Osteocyte (in vitro differentiated cells): ENCODE data around the gene PHACTR1. TPM values are rescaled to one million over a fixed set of nuclear protein-coding genes. Genes with fewer than 3 reads are reported as not detected.

Source experiments
- DNase-seq: peaks from one replicate; pipeline ENCODE4 v3.0.0; 2021; ENCODE audit warnings: mixed read lengths; ENCODE audit not compliant: unreplicated experiment; ENCODE audit errors: extremely low spot score
- H3K27ac Mint-ChIP-seq: one replicate; pipeline ENCODE4 v1.8.0; 2021; ENCODE audit warnings: mild to moderate bottlenecking, mixed read lengths; ENCODE audit not compliant: unreplicated experiment
- H3K27me3 Mint-ChIP-seq: one replicate; pipeline ENCODE4 v1.8.0; 2021; ENCODE audit warnings: mixed read lengths; ENCODE audit not compliant: unreplicated experiment
- H3K36me3 Mint-ChIP-seq: one replicate; pipeline ENCODE4 v1.8.0; 2021; ENCODE audit warnings: mixed read lengths; ENCODE audit not compliant: unreplicated experiment
- H3K4me1 Mint-ChIP-seq: one replicate; pipeline ENCODE4 v1.8.0; 2021; ENCODE audit warnings: mixed read lengths; ENCODE audit not compliant: unreplicated experiment
- H3K4me3 Mint-ChIP-seq: one replicate; pipeline ENCODE4 v1.8.0; 2021; ENCODE audit warnings: mild to moderate bottlenecking, moderate library complexity, mixed read lengths; ENCODE audit not compliant: unreplicated experiment
- H3K9me3 Mint-ChIP-seq: one replicate; pipeline ENCODE4 v1.8.0; 2021; ENCODE audit warnings: mixed read lengths; ENCODE audit not compliant: unreplicated experiment
- total RNA-seq: library from RNA; stranded (reverse); gene quantifications from 2 replicates; pipeline ENCODE4 v1.2.1, GENCODE V29; 2021
- TF ChIP-seq, protein P1 (sequence below): fragments of 200-600 bp; sonication (generic); IDR thresholded peaks from 2 replicates; pipeline ENCODE4 v1.5.0; 2021; ENCODE audit warnings: antibody characterized with exemption, mild to moderate bottlenecking, moderate library complexity

The PHACTR1 gene
- total RNA-seq, 1 donor from 2014 or later = 1.0 TPM

DNA sequence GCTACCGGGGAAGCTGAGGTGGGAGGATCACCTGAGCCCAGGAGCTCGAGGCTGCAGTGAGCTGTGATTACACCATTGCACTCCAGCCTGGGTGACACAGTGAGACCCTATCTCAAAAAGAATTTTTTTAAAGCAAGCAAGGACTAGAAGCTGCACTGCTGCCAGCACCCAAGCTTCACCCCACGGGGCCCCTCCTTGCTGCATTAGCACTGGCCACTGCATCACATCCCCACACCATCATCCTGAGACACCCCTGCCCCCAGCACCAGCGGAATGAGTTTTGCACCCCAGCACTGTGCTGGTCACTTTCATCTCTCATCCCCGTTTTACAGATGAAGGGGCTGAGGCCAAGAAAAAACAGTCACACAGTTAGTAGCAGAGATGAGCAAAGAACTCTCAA is 580.8 kb downstream of the PHACTR1 start:
- TF ChIP-seq, protein P1, sequence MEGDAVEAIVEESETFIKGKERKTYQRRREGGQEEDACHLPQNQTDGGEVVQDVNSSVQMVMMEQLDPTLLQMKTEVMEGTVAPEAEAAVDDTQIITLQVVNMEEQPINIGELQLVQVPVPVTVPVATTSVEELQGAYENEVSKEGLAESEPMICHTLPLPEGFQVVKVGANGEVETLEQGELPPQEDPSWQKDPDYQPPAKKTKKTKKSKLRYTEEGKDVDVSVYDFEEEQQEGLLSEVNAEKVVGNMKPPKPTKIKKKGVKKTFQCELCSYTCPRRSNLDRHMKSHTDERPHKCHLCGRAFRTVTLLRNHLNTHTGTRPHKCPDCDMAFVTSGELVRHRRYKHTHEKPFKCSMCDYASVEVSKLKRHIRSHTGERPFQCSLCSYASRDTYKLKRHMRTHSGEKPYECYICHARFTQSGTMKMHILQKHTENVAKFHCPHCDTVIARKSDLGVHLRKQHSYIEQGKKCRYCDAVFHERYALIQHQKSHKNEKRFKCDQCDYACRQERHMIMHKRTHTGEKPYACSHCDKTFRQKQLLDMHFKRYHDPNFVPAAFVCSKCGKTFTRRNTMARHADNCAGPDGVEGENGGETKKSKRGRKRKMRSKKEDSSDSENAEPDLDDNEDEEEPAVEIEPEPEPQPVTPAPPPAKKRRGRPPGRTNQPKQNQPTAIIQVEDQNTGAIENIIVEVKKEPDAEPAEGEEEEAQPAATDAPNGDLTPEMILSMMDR = no peak
- Mint-ChIP-seq H3K9me3 (no peaks in the 10 kb centered on the region), H3K27me3 (no peaks in the 10 kb centered on the region), H3K27ac (no peak overlapping the region), H3K4me3 (no peak overlapping the region), H3K4me1 (no peaks in the 10 kb centered on the region), H3K36me3 (peaks cover 36% of the 10 kb centered on the region)
- DNase-seq = peak; percentile 60

DNA sequence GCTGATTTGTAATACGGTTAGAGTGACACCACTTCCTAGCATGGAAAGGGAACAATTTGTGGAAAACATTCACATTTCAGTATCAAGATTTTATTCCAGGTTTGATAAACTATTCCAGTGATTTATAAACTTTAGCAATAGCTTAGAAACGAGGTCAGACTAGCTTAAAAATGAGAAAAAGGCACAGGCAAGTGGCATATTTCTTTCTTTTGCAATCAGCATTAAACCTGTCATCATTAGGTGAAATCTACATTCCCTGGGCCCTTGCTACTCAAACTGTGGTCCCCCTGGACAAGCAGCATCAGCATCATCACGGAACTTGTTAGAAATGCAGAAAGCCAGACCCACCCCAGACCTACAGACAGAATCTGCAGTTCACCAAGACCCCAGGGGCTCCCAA is 581.9 kb downstream of the PHACTR1 start:
- Mint-ChIP-seq H3K27ac (no peak overlapping the region), H3K27me3 (no peaks in the 10 kb centered on the region), H3K9me3 (no peaks in the 10 kb centered on the region), H3K4me3 (no peak overlapping the region), H3K36me3 (peaks cover 36% of the 10 kb centered on the region), H3K4me1 (peaks cover 10% of the 10 kb centered on the region)
- TF ChIP-seq, protein P1 = no peak
- DNase-seq = no peak

DNA sequence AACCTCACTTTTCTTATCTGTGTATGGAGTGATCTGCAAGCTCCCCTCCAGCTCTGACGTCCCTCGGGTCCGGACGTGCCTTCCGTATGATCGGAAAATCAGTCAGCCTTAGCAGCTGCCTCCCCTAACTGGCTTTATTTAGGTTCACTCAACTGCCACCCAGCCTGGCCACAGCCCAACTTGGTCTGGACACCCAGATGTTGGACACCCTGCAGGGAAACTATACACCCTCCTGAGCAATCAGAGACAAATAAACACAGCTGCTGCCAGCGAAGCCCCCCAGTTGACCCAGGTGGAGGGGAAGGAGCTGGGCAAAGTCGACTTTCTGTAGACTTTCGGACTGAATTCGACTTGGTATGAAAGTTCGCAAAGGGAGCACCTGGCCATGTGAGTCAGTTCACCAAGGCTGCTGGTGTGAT is 582.8 kb downstream of the PHACTR1 start:
- H3K36me3 Mint-ChIP-seq = peaks cover 39% of the 10 kb centered on the region
- DNase-seq = peak; percentile 63
- TF ChIP-seq, protein P1 = no peak
- no peaks in the 10 kb centered on the region for H3K9me3 Mint-ChIP-seq
- H3K27ac Mint-ChIP-seq = no peak overlapping the region
- H3K4me1 Mint-ChIP-seq = peaks cover 20% of the 10 kb centered on the region
- H3K4me3 Mint-ChIP-seq = no peak overlapping the region
- no peaks in the 10 kb centered on the region for H3K27me3 Mint-ChIP-seq

DNA sequence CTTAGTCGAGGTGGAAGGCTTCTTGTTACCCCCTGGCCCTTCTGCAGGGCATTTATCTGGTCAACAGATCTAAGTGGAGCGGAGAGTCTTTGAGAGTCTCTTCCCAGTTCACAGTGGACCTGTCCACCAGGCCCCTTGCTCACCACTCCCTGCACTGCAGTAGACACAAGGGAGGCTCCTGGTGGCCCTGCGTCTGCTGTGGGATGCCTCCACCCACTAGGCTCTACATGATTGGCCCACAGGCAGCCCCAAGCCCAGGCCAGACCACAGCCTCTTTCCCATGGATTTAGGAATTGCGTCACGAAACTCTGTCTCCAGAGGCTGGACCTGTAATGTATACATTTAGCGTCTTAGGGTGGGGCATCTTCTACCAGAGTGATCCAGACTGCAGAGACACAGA is 583.4 kb downstream of the PHACTR1 start:
- Mint-ChIP-seq H3K4me3 (no peak overlapping the region), H3K36me3 (peaks cover 35% of the 10 kb centered on the region), H3K27me3 (no peaks in the 10 kb centered on the region), H3K9me3 (no peaks in the 10 kb centered on the region), H3K4me1 (peaks cover 21% of the 10 kb centered on the region), H3K27ac (no peak overlapping the region)
- DNase-seq = peak; percentile 53
- TF ChIP-seq, protein P1 = no peak

DNA sequence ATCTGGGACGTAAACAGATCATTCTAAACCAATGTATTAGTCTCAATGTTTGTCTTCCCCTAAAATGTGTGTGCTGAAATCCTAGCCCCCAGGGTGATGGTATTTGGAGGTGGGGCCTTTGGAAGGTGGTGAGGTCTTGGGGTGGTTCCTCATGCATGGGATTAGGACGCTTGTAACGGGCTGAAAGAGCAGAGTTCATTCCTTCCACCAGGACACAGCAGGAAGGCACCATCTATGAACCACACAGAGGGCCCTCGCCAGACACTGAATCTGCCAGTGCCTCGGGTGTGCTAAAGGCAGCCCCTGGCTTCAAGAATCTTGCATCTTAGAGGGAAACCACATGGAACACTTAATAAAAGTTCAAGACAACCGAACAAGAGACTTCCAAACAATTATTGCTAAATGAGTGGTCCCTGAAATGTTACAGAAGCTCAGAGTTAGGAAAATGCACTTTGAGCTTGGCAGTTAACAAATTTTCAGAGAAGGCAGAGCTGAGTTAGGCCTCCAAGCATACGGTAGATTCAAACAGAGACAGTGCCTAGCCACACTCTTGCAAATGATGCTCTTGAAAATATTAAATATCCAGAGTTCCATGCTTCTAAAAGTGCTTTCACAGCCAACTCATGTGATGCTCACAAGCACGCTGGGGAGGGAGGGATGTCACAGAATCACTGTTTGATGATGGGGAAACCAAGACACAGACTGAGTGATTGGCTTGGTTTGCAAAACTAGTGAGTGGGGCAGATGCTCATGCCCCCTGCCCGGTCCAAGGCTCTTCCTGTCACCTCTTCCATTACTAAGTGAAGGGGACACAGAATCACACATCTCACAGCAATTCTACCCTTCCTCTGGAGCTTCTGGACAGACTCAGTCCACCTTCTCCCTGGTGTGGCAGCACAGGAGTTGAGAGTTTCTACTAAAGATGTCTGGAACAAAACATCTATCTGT is 584.4 kb downstream of the PHACTR1 start:
- Mint-ChIP-seq H3K27ac (no peak overlapping the region), H3K9me3 (no peaks in the 10 kb centered on the region), H3K36me3 (peaks cover 32% of the 10 kb centered on the region), H3K27me3 (no peaks in the 10 kb centered on the region), H3K4me1 (peaks cover 21% of the 10 kb centered on the region), H3K4me3 (no peak overlapping the region)
- TF ChIP-seq, protein P1 = no peak
- peak; percentile 56 for DNase-seq
